Stomach (tissue), 9 donors: ENCODE measurements around the gene LAYN. TPM values are rescaled to one million over a fixed set of nuclear protein-coding genes. Genes with fewer than 3 reads are reported as not detected.
A peak's percentile ranks its signal among the peaks of the same experiment; 100 is the strongest.

Experiments used
- DNase-seq, 2 donors: peaks; one replicate each; pipeline versions ENCODE4 v3.0.0 to v3.0.0-alpha.2; 2013 to 2019
- H3K27ac ChIP-seq, 5 donors: fragments of 200-600 bp in 4 of 5; sonication (generic) in 4 of 5; one replicate each; pipeline ENCODE4 v1.5.1; 2013 to 2019; ENCODE audit warnings: mild to moderate bottlenecking in 1 of 5, moderate library complexity in 1 of 5
- H3K27me3 ChIP-seq, 3 donors: fragments of 200-600 bp; sonication (generic); one replicate each; pipeline ENCODE4 v1.5.1; 2017 to 2019; ENCODE audit warnings: mixed run types in 1 of 3
- H3K36me3 ChIP-seq, 4 donors: fragments of 200-600 bp; sonication (generic); 1 replicate in 3 of 4; 2 replicates in 1 of 4; pipeline ENCODE4 v1.5.1; 2016 to 2019
- H3K4me1 ChIP-seq, 4 donors: fragments of 200-600 bp; sonication (generic); one replicate each; pipeline ENCODE4 v1.5.1; 2016 to 2019
- H3K4me3 ChIP-seq, 4 donors: fragments of 200-600 bp; sonication (generic) in 3 of 4; one replicate each; pipeline ENCODE4 v1.5.1; 2016 to 2019; ENCODE audit warnings: mild to moderate bottlenecking in 1 of 4
- H3K9me3 ChIP-seq, 4 donors: fragments of 200-600 bp; sonication (generic); one replicate each; pipeline ENCODE4 v1.5.1; 2016 to 2019
- EP300 ChIP-seq: sonication (generic); formaldehyde crosslinking; IDR thresholded peaks from one replicate; pipeline ENCODE4 v1.6.1; 2017; ENCODE audit warnings: antibody characterized with exemption
- POLR2A ChIP-seq, 4 donors: fragments of 450-650 bp; IDR thresholded peaks; one replicate each; pipeline ENCODE4 v1.6.1; 2016; ENCODE audit warnings: antibody characterized with exemption in 4 of 4, control low read depth in 2 of 4, mild to moderate bottlenecking in 1 of 4, moderate library complexity in 1 of 4
- POLR2AphosphoS5 ChIP-seq, 3 donors: sonication (generic); formaldehyde crosslinking; IDR thresholded peaks; one replicate each; pipeline ENCODE4 v1.6.1; 2016; ENCODE audit warnings: antibody characterized with exemption in 3 of 3
- WGBS, 5 donors: extraction: QIAGEN DNeasy Blood & Tissue Kit in 3 of 5; methylation state at CpG; one replicate each; pipeline versions ENCODE4 v1.1.5 to v1.1.7; 2013 to 2018; 5-methylcytosine and 5-hydroxymethylcytosine counted together
- intact Hi-C: fragments of 100-400 bp; cut with DNase I; formaldehyde crosslinking; loops from one replicate; pipeline ENCODE4 v1.15.1; 2023; ENCODE audit warnings: low total_unique reads
- polyA plus RNA-seq, 3 donors: library from polyadenylated mRNA; stranded (reverse); fragments of 200-250 nt; gene quantifications; one replicate each; pipeline ENCODE4 v1.2.3, GENCODE V29; 2013
- total RNA-seq, 5 donors: library from RNA; depleted of rRNA; stranded (reverse); fragments of >200 nt; gene quantifications; one replicate each; pipeline versions ENCODE4 v1.1.0 to v1.2.3, GENCODE V29; 2014 to 2016
- TF ChIP-seq, protein P1 (sequence below), 7 experiments: fragments of 450-650 bp in 4 of 7; fragments of 200-600 bp in 3 of 7; sonication (generic) in 3 of 7; IDR thresholded peaks; one replicate each; pipeline ENCODE4 v1.5.1; 2016 to 2019; ENCODE audit warnings: antibody characterized with exemption in 7 of 7, control low read depth in 2 of 7, mild to moderate bottlenecking in 1 of 7
- donor health status: healthy with polysubstance abuse.
- donor health status: Bipolar disorder and iron deficiency.
- donor health status: healthy.

LAYN gene
- total and polyA plus RNA-seq, 8 donors = 0.87 to 54.0 (median 5.6) TPM

DNA sequence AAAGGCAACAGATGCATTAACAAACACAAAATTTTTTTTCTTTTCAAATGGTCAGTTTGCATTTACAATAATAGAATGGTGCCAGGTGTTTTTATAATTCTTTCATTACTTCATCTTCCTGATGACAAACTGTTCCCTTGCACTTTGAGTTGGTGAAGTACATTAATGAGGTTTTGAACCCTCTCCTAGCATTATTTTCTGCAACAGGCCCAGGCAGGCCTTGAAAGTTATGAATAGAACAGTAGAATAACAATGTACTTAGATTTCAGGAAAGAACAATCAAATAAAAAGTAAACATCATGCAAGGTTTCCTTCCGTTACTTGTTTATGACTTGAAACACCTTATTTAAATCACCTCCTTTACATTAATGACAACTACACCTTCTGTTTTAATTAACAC, 37.9 kb upstream of the LAYN start:
- TF ChIP-seq POLR2A (IDR thresholded peaks at IDR 0.05) = no peak
- TF ChIP-seq, protein P1, sequence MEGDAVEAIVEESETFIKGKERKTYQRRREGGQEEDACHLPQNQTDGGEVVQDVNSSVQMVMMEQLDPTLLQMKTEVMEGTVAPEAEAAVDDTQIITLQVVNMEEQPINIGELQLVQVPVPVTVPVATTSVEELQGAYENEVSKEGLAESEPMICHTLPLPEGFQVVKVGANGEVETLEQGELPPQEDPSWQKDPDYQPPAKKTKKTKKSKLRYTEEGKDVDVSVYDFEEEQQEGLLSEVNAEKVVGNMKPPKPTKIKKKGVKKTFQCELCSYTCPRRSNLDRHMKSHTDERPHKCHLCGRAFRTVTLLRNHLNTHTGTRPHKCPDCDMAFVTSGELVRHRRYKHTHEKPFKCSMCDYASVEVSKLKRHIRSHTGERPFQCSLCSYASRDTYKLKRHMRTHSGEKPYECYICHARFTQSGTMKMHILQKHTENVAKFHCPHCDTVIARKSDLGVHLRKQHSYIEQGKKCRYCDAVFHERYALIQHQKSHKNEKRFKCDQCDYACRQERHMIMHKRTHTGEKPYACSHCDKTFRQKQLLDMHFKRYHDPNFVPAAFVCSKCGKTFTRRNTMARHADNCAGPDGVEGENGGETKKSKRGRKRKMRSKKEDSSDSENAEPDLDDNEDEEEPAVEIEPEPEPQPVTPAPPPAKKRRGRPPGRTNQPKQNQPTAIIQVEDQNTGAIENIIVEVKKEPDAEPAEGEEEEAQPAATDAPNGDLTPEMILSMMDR (IDR thresholded peaks at IDR 0.05) = no peak
- no peak for TF ChIP-seq EP300
- no peak for TF ChIP-seq POLR2AphosphoS5 (IDR thresholded peaks at IDR 0.05)
- Histone ChIP-seq H3K4me3 (no peak overlapping the region), H3K4me1 (no peaks in the 10 kb centered on the region), H3K9me3 (no peaks in the 10 kb centered on the region), H3K36me3 (no peaks in the 10 kb centered on the region), H3K27me3 (no peaks in the 10 kb centered on the region), H3K27ac (no peak overlapping the region)
- intact Hi-C loops = no loop called here
- DNase-seq = no peak
- WGBS, 5 donors = 64 to 75% (median 68%) methylated on average over 1 of the region's 1 CpG

DNA sequence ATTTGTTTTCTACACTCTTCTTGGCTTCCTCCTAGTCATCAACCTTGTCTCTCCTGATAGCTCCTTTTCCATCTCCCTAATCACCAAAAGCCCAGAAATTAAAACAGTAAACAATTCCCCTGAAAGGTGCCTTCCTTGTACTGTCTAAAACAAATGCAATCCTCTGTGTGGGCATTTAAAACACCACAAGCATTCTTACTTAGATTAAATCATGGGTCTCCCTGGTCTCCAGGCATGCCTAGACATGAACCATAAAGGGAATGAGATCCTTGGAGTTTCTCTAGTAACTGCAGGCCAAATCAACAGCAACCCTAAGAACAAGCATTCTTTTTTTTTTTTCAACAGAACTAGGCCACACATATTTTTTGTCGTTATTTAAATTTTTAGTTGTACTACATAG, 30.2 kb upstream of the LAYN start:
- Histone ChIP-seq H3K4me1 (peaks cover 7 to 26% (median 19%) of the 10 kb centered on the region in 4 donors), H3K27me3 (peaks cover 12 to 55% (median 31%) of the 10 kb centered on the region in 3 donors), H3K9me3 (no peaks in the 10 kb centered on the region), H3K36me3 (no peaks in the 10 kb centered on the region), H3K4me3 (no peak overlapping the region), H3K27ac (no peak overlapping the region)
- intact Hi-C loops = no loop called here
- TF ChIP-seq EP300 (no peak), POLR2AphosphoS5 (IDR thresholded peaks at IDR 0.05) (no peak), POLR2A (IDR thresholded peaks at IDR 0.05) (no peak)
- TF ChIP-seq, protein P1 (IDR thresholded peaks at IDR 0.05) = no peak
- WGBS, 5 donors = 86 to 97% (median 96%) methylated on average over 1 of the region's 1 CpG
- DNase-seq = no peak

DNA sequence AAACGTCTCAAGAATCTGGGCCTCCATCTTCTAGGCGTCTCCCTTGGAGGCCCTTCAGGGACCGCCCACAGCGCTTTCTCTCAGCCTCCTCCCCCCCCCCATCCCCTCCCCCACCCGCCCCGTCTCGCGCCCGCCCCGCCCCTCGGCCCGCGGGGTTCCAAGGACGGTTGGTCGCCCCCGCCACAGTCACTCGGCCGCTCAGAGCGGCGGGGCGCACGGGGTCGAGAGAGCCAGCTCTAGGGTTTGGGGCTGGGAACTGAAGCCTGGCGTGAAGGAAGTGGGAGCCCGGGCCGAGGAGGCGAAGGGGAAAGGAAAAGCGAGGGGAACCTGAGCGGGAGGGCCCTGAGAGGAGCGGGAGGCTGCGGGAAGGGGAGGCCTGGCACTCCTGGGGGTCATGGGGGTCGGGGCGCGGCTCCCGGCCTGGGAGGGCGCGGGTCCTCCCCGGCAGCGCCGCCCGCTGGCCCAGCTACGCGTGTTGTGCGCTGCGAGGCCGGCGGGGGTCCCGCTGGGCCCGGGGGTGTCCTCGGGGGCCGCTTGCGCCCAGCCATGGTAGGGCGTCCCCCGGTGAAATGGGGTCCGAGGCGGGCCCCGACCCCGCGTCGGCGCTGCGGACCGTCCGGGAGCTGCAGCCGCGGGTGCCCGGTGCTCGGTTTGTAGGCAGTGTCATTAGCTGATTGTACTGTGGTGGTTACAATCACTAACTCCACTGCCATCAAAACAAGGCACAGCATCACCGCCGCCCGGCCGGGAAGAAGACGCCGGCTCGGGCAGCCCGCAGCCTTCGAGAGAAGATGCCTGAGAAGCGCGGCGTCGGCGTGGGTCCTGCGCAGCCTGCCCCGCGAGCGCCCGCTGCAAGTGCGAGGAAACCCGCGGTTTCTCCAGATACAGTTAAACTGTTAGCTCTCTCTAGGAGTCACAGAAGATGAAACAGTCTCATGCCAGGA, 28.0 kb upstream of the LAYN start, which contains the start of gene BTG4:
Gene BTG4, minus strand, starts transcription at position 91 of the 944 bp plus-strand sequence. CDS start 13,610 bp downstream, outside the sequence.
- H3K36me3 ChIP-seq = no peaks in the 10 kb centered on the region
- peak within 1 kb of the TSS; percentile 45 to 57 (median 50) for H3K4me3 ChIP-seq
- intact Hi-C loops = no loop called here
- peak in 1 of 2 donors; percentile 49 for DNase-seq
- H3K27ac ChIP-seq = peak within 1 kb of the TSS in 1 of 5 donors; percentile 18
- 4 to 9% (median 4%) methylated on average over 75 to 90 of the region's 90 CpGs for WGBS, 5 donors
- no peaks in the 10 kb centered on the region for H3K9me3 ChIP-seq
- peaks cover 12 to 55% (median 31%) of the 10 kb centered on the region in 3 donors for H3K27me3 ChIP-seq
- TF ChIP-seq, protein P1 (IDR thresholded peaks at IDR 0.05) = no peak
- TF ChIP-seq POLR2A (IDR thresholded peaks at IDR 0.05) (no peak), EP300 (no peak), POLR2AphosphoS5 (IDR thresholded peaks at IDR 0.05) (no peak)
- H3K4me1 ChIP-seq = peaks cover 7 to 26% (median 19%) of the 10 kb centered on the region in 4 donors

DNA sequence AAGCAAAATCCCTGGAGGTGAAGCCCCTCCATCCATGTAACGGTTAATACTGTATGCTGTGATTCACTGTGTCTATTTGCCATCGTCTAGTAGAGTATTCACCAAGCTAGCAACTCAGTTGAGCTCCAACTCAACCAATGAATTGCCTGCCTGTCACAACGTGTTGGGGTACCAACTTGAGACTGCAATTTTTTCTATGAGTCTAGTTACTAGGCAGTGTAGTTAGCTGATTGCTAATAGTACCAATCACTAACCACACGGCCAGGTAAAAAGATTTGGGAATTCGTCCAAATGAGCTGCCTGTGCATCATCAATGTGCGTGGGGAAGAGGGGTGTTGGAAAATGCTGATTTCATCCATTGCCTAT, 27.3 kb upstream of the LAYN start:
- Histone ChIP-seq H3K4me1 (peaks cover 7 to 26% (median 19%) of the 10 kb centered on the region in 4 donors), H3K36me3 (no peaks in the 10 kb centered on the region), H3K4me3 (peak overlapping the region in 2 of 4 donors; percentile 45 to 54), H3K27ac (no peak overlapping the region), H3K27me3 (peaks cover 12 to 55% (median 31%) of the 10 kb centered on the region in 3 donors), H3K9me3 (no peaks in the 10 kb centered on the region)
- TF ChIP-seq EP300 (no peak), POLR2A (IDR thresholded peaks at IDR 0.05) (no peak), POLR2AphosphoS5 (IDR thresholded peaks at IDR 0.05) (no peak)
- TF ChIP-seq, protein P1 (IDR thresholded peaks at IDR 0.05) = no peak
- intact Hi-C loops = no loop called here
- WGBS, 5 donors = 30 to 46% (median 39%) methylated on average over 6 of the region's 6 CpGs
- no peak for DNase-seq
